RWPE1 (cell line): ENCODE data around the gene GABRQ.

Source experiments
- CTCF ChIA-PET: fragments of 350-600 bp; sonication (Branson Sonifier 250); formaldehyde crosslinking; extraction: SDS; loops from one replicate; lab custom pipeline; 2021; lab: Yijun Ruan, JAX
- POLR2A ChIA-PET: fragments of 400-600 bp; formaldehyde crosslinking; extraction: SDS; loops from one replicate; lab custom pipeline; 2020; ENCODE audit warnings: antibody characterized with exemption; ENCODE audit not compliant: low non-redundant PET; lab: Yijun Ruan, JAX
- DNase-seq: peaks from one replicate; pipeline ENCODE4 v3.0.0; 2012; ENCODE audit warnings: low spot score
- H3K27ac ChIP-seq: fragments of 450-650 bp; 2 replicates; pipeline ENCODE4 v1.5.1; 2017
- CTCF ChIP-seq: fragments of 450-650 bp; conservative IDR thresholded peaks from 2 replicates; pipeline ENCODE4 v1.5.1; 2017; ENCODE audit warnings: low read depth, mild to moderate bottlenecking

Gene GABRQ

DNA sequence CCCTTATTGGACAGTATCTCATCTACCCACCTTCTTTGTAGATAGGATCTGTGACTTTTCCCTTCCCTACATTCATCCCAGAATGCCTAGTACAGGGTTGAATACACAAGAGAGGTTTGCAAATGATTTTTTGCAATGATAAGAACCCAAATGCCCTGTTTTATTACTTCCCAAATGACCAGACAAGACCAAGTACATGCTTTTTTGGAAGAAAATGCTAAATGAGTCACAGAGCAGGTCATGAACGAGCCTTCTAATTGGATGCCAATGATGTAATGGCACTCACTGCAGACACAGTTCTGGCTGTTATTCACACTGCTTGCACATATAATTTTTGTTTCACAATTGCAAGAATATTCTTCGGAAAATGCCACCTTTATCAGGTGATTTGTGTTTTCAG, 17.8 kb upstream of the GABRQ start:
- TF ChIP-seq CTCF: no peak
- CTCF ChIA-PET: no interaction called here
- POLR2A ChIA-PET: no interaction called here

GRCh38 chrX:152632445-152633097, 5.1 kb upstream of the GABRQ start:
- CTCF ChIA-PET: interaction anchor here (0.6 to 2.0 kb wide), 12 partner anchors 8 to 1232 kb away, joined by 3 to 18 read pairs (median 3); no protein-coding TSS in a partner anchor
- TF ChIP-seq CTCF: peak; percentile 76
- peak; percentile 16 for DNase-seq
- POLR2A ChIA-PET: no interaction called here
- no peak overlapping the region for H3K27ac ChIP-seq

More for the DNA sequence above, 17.8 kb upstream of the GABRQ start:
- peak; percentile 8 for DNase-seq
- no peak overlapping the region for H3K27ac ChIP-seq

GRCh38 chrX:152635941-152636340, 1.8 kb upstream of the GABRQ start:
- TF ChIP-seq CTCF: peak; percentile 43
- ChIA-PET CTCF (interaction anchor here (0.6 to 2.1 kb wide), 7 partner anchors 23 to 925 kb away, joined by 3 to 13 read pairs (median 3); no protein-coding TSS in a partner anchor), POLR2A (no interaction called here)
- no peak overlapping the region for H3K27ac ChIP-seq
- peak; percentile 20 for DNase-seq

DNA sequence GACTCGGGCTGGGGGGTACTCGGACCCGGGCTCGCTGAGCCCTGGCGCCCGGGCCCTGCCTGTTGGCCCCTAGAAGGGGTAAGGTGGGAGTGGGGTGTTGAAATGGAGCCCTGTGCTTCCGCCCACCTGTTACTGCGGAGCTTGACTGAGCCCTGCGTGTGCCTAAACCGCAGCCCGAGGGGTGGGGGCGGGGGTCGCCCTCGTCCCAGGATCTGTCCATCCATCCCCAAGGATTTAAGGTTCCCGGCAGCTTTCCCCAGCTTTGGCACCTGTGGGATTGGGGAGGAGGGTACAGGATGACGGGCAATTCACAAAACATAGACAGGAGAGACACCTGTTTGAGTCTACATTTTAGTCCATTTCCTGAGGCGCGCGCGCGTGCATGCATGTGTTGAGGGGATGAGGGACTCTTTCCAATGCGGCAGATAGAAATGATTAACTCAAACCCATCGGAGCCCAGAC, 779 bp downstream of the GABRQ start:
- H3K27ac ChIP-seq: no peak overlapping the region
- ChIA-PET CTCF (no interaction called here), POLR2A (no interaction called here)
- no peak for TF ChIP-seq CTCF
- DNase-seq: no peak

GRCh38 chrX:152639426-152639825, 1.7 kb downstream of the GABRQ start:
- POLR2A ChIA-PET: no interaction called here
- no peak overlapping the region for H3K27ac ChIP-seq
- CTCF ChIA-PET: no interaction called here
- TF ChIP-seq CTCF: no peak
- DNase-seq: no peak

DNA sequence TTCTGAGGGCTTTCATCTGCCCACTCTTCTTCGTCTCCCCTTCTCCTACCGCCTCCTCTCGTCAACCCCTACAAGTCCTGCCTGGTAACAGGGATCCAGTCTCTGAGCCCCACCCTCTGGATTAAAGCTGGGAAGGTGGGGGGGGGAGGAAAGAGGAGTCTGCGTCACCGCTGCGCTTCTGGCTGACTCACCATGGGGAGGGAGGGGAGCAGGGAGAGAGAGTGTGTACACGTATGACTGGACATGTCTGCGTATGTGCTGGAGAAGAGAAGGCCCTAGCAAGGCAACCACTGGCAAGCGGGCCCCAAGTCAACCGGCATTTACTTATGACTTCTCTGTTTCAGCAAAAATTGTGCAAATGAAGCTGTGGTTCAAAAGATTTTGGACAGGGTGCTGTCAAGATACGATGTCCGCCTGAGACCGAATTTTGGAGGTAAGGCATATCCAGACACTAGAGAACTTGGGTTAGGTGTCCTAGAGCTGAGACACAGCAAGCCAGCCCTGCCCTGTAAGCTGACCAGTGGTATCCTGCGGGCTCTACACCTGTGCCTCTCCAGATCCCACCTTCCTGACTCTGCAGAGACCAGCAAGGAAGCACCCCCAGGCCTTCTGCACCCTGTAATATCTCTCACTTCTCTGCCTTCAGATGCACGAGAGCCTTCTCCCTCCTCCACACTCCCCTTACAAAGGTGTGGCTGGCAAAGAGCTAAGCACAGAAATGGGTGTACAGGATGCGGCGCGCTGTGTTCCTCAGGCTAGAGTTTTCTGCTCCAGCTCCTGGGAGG, 2.5 kb downstream of the GABRQ start:
- ChIA-PET POLR2A (interaction anchor here (0.5 kb wide), 1 partner anchor 1886 kb away, joined by 9 read pairs; no protein-coding TSS in a partner anchor), CTCF (interaction anchor here (0.6 to 0.7 kb wide), 3 partner anchors 8 to 178 kb away, joined by 3 to 8 read pairs (median 3); no protein-coding TSS in a partner anchor)
- DNase-seq: peak; percentile 33
- no peak overlapping the region for H3K27ac ChIP-seq
- no peak for TF ChIP-seq CTCF
